HEK293 (cell line): Measurements from ENCODE around the gene KCNMA1.

ENCODE experiments used
- CTCF ChIA-PET: fragments of 350-600 bp; formaldehyde crosslinking; extraction: SDS; loops from one replicate; lab custom pipeline; 2021; ENCODE audit warnings: antibody characterized with exemption; lab: Yijun Ruan, JAX
- POLR2A ChIA-PET: fragments of 300-600 bp; formaldehyde crosslinking; extraction: SDS; loops from one replicate; lab custom pipeline; 2020; ENCODE audit warnings: antibody characterized with exemption, inconsistent platforms; lab: Yijun Ruan, JAX
- H3K27ac ChIP-seq: fragments of 200-500 bp; sonication (Bioruptor generic); 2 replicates; pipeline ENCODE4 v1.5.1; 2014; ENCODE audit warnings: low read depth, low read length, control low read depth, inconsistent platforms; ENCODE audit errors: extremely low read depth
- H3K36me3 ChIP-seq, 2 experiments: fragments of 200-500 bp in 1 of 2; sonication (Bioruptor generic) in 1 of 2; 1 replicate in 1 of 2; 2 replicates in 1 of 2; pipeline ENCODE4 v1.5.1; 2014 to 2017; ENCODE audit warnings: inconsistent platforms in 2 of 2, low read length in 2 of 2; ENCODE audit not compliant: control insufficient read depth in 2 of 2, insufficient read depth in 1 of 2
- H3K4me1 ChIP-seq: fragments of 200-500 bp; sonication (Bioruptor generic); 2 replicates; pipeline ENCODE4 v1.5.1; 2014; ENCODE audit warnings: mild to moderate bottlenecking, low read length, inconsistent platforms; ENCODE audit not compliant: control insufficient read depth, insufficient read depth
- H3K4me3 ChIP-seq: 2 replicates; pipeline ENCODE4 v1.5.1; 2011; ENCODE audit warnings: low read depth, mild to moderate bottlenecking, control low read depth, low read length, moderate library complexity
- H3K9me3 ChIP-seq: fragments of 200-500 bp; sonication (Bioruptor generic); 2 replicates; pipeline ENCODE4 v1.5.1; 2014; ENCODE audit warnings: low read depth, low read length, inconsistent platforms; ENCODE audit not compliant: control insufficient read depth, insufficient read depth
- HOXC10 ChIP-seq: sonication (generic); formaldehyde crosslinking; IDR thresholded peaks from 2 replicates; pipeline ENCODE4 v1.8.1; 2023; ENCODE audit warnings: mild to moderate bottlenecking, missing genetic modification reagents
- KLF7 ChIP-seq: fragments of 450-650 bp; formaldehyde crosslinking; IDR thresholded peaks from 2 replicates; pipeline ENCODE4 v1.5.1; 2016; ENCODE audit warnings: missing biosample characterization, missing genetic modification characterization, borderline replicate concordance
- MYNN ChIP-seq: fragments of 450-650 bp; formaldehyde crosslinking; IDR thresholded peaks from 2 replicates; pipeline ENCODE4 v1.5.1; 2016; ENCODE audit warnings: missing biosample characterization, missing genetic modification characterization, borderline replicate concordance
- SETDB1 ChIP-seq: IDR thresholded peaks from one replicate; pipeline ENCODE4 v1.6.1; 2017; ENCODE audit warnings: mild to moderate bottlenecking, low read length, moderate library complexity, mixed read lengths; ENCODE audit not compliant: insufficient read length
- SP3 ChIP-seq: fragments of 450-650 bp; formaldehyde crosslinking; IDR thresholded peaks from 2 replicates; pipeline ENCODE4 v1.5.1; 2016; ENCODE audit warnings: missing biosample characterization, missing genetic modification characterization
- SP7 ChIP-seq: fragments of 450-650 bp; formaldehyde crosslinking; IDR thresholded peaks from 2 replicates; pipeline ENCODE4 v1.5.1; 2016; ENCODE audit warnings: missing biosample characterization, missing genetic modification characterization
- YY1 ChIP-seq: fragments of 450-650 bp; formaldehyde crosslinking; IDR thresholded peaks from 2 replicates; pipeline ENCODE4 v1.5.1; 2018; ENCODE audit warnings: missing biosample characterization, missing genetic modification characterization
- ZBTB1 ChIP-seq: fragments of 450-650 bp; formaldehyde crosslinking; IDR thresholded peaks from 2 replicates; pipeline ENCODE4 v1.5.1; 2016; ENCODE audit warnings: missing biosample characterization, missing genetic modification characterization
- ZBTB26 ChIP-seq: fragments of 450-650 bp; formaldehyde crosslinking; optimal IDR thresholded peaks from 2 replicates; pipeline ENCODE3; 2016; ENCODE audit warnings: missing biosample characterization, mild to moderate bottlenecking, missing genetic modification characterization
- ZFHX2 ChIP-seq: fragments of 450-650 bp; formaldehyde crosslinking; conservative IDR thresholded peaks from 2 replicates; pipeline ENCODE4 v1.5.1; 2016; ENCODE audit warnings: missing biosample characterization, missing genetic modification characterization
- ZNF138 ChIP-seq: fragments of 450-650 bp; formaldehyde crosslinking; IDR thresholded peaks from 2 replicates; pipeline ENCODE4 v1.5.1; 2016; ENCODE audit warnings: missing biosample characterization, missing genetic modification characterization, borderline replicate concordance
- ZNF148 ChIP-seq: fragments of 450-650 bp; formaldehyde crosslinking; IDR thresholded peaks from 2 replicates; pipeline ENCODE4 v1.5.0; 2017; ENCODE audit warnings: missing biosample characterization, missing genetic modification characterization, borderline replicate concordance
- ZNF19 ChIP-seq: fragments of 450-650 bp; formaldehyde crosslinking; IDR thresholded peaks from 2 replicates; pipeline ENCODE4; 2016; ENCODE audit warnings: missing biosample characterization, missing genetic modification characterization, low read depth
- ZNF518A ChIP-seq: fragments of 450-650 bp; formaldehyde crosslinking; conservative IDR thresholded peaks from 2 replicates; pipeline ENCODE4 v1.5.1; 2016; ENCODE audit warnings: low read depth, missing biosample characterization, missing genetic modification characterization
- ZNF660 ChIP-seq: fragments of 450-650 bp; IDR thresholded peaks from 2 replicates; pipeline ENCODE4 v1.5.1; 2018; ENCODE audit warnings: missing biosample characterization, mild to moderate bottlenecking, missing genetic modification characterization
- ZNF701 ChIP-seq: fragments of 450-650 bp; formaldehyde crosslinking; IDR thresholded peaks from 2 replicates; pipeline ENCODE4 v1.5.1; 2016; ENCODE audit warnings: missing biosample characterization, missing genetic modification characterization
- ZNF837 ChIP-seq: fragments of 450-650 bp; formaldehyde crosslinking; IDR thresholded peaks from 2 replicates; pipeline ENCODE4 v1.5.1; 2016; ENCODE audit warnings: missing biosample characterization, missing genetic modification characterization
- ZNF843 ChIP-seq: fragments of 450-650 bp; formaldehyde crosslinking; IDR thresholded peaks from 2 replicates; pipeline ENCODE4 v1.5.1; 2016; ENCODE audit warnings: missing biosample characterization, missing genetic modification characterization
- ZXDB ChIP-seq: fragments of 450-650 bp; formaldehyde crosslinking; IDR thresholded peaks from 2 replicates; pipeline ENCODE4 v1.5.1; 2016; ENCODE audit warnings: missing biosample characterization, missing genetic modification characterization

KCNMA1 gene

GRCh38 chr10:77032188-77032570 is 605.4 kb downstream of the KCNMA1 start (continued):
- TF ChIP-seq SP7 (tag by site-specific recombination) (no peak), MYNN (tag by site-specific recombination) (no peak), ZFHX2 (no peak), ZNF701 (tag by site-specific recombination) (no peak), ZNF19 (tag by site-specific recombination) (no peak)

GRCh38 chr10:77031531-77032187 is 605.9 kb downstream of the KCNMA1 start:
- Histone ChIP-seq H3K4me1 (no peaks in the 10 kb centered on the region), H3K9me3 (no peaks in the 10 kb centered on the region), H3K4me3 (no peak overlapping the region), H3K27ac (no peak overlapping the region), H3K36me3 (no peaks in the 10 kb centered on the region)
- ChIA-PET POLR2A (no interaction called here), CTCF (interaction anchor here (0.6 to 0.7 kb wide), 2 partner anchors 14 to 454 kb away, joined by 3 to 5 read pairs; no protein-coding TSS in a partner anchor)
- no peak for TF ChIP-seq YY1
- no peak for TF ChIP-seq HOXC10 (CRISPR knock-in tag)
- TF ChIP-seq ZBTB26 (tag by site-specific recombination): no peak
- no peak for TF ChIP-seq ZNF148 (tag by site-specific recombination)
- TF ChIP-seq ZNF843 (tag by site-specific recombination): no peak
- no peak for TF ChIP-seq ZBTB1 (tag by site-specific recombination)
- no peak for TF ChIP-seq SP3
- no peak for TF ChIP-seq KLF7
- TF ChIP-seq SETDB1: no peak
- no peak for TF ChIP-seq ZNF518A

- no peak overlapping the region for H3K27ac ChIP-seq
- H3K4me1 ChIP-seq: no peaks in the 10 kb centered on the region
- no peaks in the 10 kb centered on the region for H3K9me3 ChIP-seq
- CTCF ChIA-PET: no interaction called here
- TF ChIP-seq ZXDB (tag by site-specific recombination) (no peak), ZNF837 (tag by site-specific recombination) (no peak), ZNF138 (tag by site-specific recombination) (no peak), ZNF660 (no peak)
- TF ChIP-seq, all 188 proteins: peak for 0
- H3K4me3 ChIP-seq: no peak overlapping the region
- POLR2A ChIA-PET: no interaction called here
- H3K36me3 ChIP-seq: no peaks in the 10 kb centered on the region
Measured at GRCh38 chr10:77030974-77031373, 606.6 kb downstream of the KCNMA1 start.
